Measurements from ENCODE around the gene ERN2. TPM values are rescaled to one million over a fixed set of nuclear protein-coding genes. Genes with fewer than 3 reads are reported as not detected.
A peak's percentile ranks its signal among the peaks of the same experiment; 100 is the strongest.

Gene ERN2
- total and polyA plus RNA-seq, 9 of the 15 experiments (the other 6 are each of a cell fraction or from before 2014, with no cell fraction given) = 0.07 to 1.5 (median 0.51) TPM; not detected in 3

DNA sequence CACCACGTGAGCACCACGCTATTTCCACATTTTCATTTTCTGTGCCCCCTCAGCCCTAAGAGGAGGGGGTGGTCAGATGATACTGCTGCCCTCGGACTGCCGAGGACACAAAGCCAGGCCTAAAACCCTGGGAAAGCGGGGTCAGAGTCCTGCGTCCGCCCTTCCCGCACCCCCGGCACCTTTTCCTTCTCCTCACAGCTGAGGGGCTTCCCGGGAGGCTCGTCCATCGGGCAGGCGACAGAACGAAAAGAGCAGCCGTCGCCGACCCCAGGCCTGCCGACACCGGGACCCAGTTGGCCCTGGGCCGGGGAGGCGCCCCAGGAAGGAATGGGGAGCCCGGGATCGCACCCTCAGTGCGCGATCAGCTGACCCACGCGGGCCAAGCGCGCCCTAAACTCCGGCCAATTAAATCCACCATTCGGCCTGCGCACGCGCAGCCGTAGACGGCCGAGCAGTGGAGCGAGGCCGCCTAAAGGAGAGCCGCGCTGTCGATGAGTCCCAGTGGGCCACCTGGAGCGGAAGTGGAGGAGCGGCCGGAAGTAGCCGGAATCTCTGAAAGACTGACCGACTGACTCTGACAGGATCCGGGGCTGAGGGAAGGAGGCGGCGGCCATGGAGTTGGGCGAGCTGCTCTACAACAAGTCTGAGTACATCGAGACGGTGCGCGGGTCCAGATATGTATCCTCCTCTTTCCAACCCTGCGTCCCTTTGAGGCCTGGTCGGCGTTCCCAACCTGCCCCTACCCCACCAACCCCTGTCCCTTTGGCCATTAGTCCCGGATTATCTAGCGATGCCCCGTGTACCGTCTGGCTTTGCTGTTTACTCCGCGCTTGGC is 71.9 kb downstream of the ERN2 start, which contains the start of the genes DCTN5 and PALB2 (continued):
- TF ChIP-seq MGA (IDR thresholded peaks at IDR 0.05) (peak; percentile 94), IRF1 (CRISPR knock-in tag; IDR thresholded peaks at IDR 0.05; ENCODE audit: borderline replicate concordance) (no peak), NEUROD1 (IDR thresholded peaks at IDR 0.05; ENCODE audit: borderline replicate concordance, low read depth, low read length, partially characterized antibody) (peak; percentile 39), SIX5 (IDR thresholded peaks at IDR 0.05; ENCODE audit: borderline replicate concordance in 1 of 2, insufficient read depth in 1 of 2, low read depth in 1 of 2, low read length in 2 of 2) (peak; percentile 44 to 56; a peak in 2 of 4 replicates), TBP (optimal IDR thresholded peaks at IDR 0.05; ENCODE audit: low read depth, low read length) (peak; percentile 78), AFF1 (IDR thresholded peaks at IDR 0.05; ENCODE audit: low read depth in 1 of 2, partially characterized antibody in 2 of 2) (no peak)
- TF ChIP-seq, protein P1, sequence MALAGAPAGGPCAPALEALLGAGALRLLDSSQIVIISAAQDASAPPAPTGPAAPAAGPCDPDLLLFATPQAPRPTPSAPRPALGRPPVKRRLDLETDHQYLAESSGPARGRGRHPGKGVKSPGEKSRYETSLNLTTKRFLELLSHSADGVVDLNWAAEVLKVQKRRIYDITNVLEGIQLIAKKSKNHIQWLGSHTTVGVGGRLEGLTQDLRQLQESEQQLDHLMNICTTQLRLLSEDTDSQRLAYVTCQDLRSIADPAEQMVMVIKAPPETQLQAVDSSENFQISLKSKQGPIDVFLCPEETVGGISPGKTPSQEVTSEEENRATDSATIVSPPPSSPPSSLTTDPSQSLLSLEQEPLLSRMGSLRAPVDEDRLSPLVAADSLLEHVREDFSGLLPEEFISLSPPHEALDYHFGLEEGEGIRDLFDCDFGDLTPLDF (CRISPR knock-in tag; IDR thresholded peaks at IDR 0.05) = 0 out of 2 replicates have a peak, but pooled peaks have one; percentile 65
